GM12878 (cell line): Measurements from ENCODE around the gene MAK. TPM values are rescaled to one million over a fixed set of nuclear protein-coding genes. Genes with fewer than 3 reads are reported as not detected.
"Not testable (repeated sequence)": the region's sequence is repeated elsewhere in the genome, so short reads cannot be mapped to it uniquely, and the experiment has no call there.

Source experiments
- ATAC-seq: fragments of 200-7000 bp; cut with Tn5 transposase; 3 replicates; pipeline ENCODE4 v1.9.1; 2020; ENCODE audit warnings: mild to moderate bottlenecking, moderate library complexity
- BruUV-seq: library from RNA; stranded (reverse); fragments of 400-500 nt; replicated peaks from 2 replicates; lab custom pipeline; 2021; lab: Mats Ljungman, UMichigan
- CTCF ChIA-PET: fragments of 300-600 bp; sonication (Branson Sonifier 250); formaldehyde crosslinking; extraction: SDS; loops from one replicate; lab custom pipeline; 2021; ENCODE audit warnings: inconsistent platforms; lab: Yijun Ruan, JAX
- POLR2A ChIA-PET: fragments of 350-600 bp; formaldehyde crosslinking; extraction: SDS; loops from one replicate; lab custom pipeline; 2021; ENCODE audit warnings: inconsistent platforms; lab: Charles Lee
- RAD21 ChIA-PET: fragments of 300-600 bp; sonication (Branson Sonifier 250); formaldehyde crosslinking; loops from one replicate; lab custom pipeline; 2023; ENCODE audit warnings: antibody characterized with exemption; ENCODE audit not compliant: unreplicated experiment; lab: Charles Lee
- SMC1A ChIA-PET: fragments of 300-600 bp; sonication (Branson Sonifier 250); formaldehyde crosslinking; loops from one replicate; lab custom pipeline; 2023; ENCODE audit not compliant: unreplicated experiment, uncharacterized antibody; lab: Charles Lee
- DNase-seq: peaks from one replicate; pipeline ENCODE4 v3.0.0-alpha.2; 2011; ENCODE audit warnings: low read depth, low spot score
- FAIRE-seq: peaks from 3 replicates; lab custom pipeline; 2011; peaks lifted over from hg19 to GRCh38; lab: Jason Lieb, UNC
- H2AFZ ChIP-seq: 2 replicates; pipeline ENCODE4 v1.6.0; 2011; ENCODE audit warnings: low read depth, low read length, control low read depth; ENCODE audit not compliant: control insufficient read depth
- H3K27ac ChIP-seq: 2 replicates; pipeline ENCODE4 v1.5.1; 2011; ENCODE audit warnings: control low read depth; ENCODE audit not compliant: control insufficient read depth, insufficient read depth
- H3K27me3 ChIP-seq, 2 experiments: replicated peaks in 1 of 2; 2 replicates each; pipeline versions ENCODE4 v1.6.0 to v1.6.1; 2011; ENCODE audit warnings: low read length in 1 of 2; ENCODE audit not compliant: control insufficient read depth in 2 of 2, insufficient read depth in 2 of 2
- H3K36me3 ChIP-seq, 2 experiments: 2 replicates each; pipeline ENCODE4 v1.5.1; 2011; ENCODE audit warnings: low read length in 1 of 2; ENCODE audit not compliant: control insufficient read depth in 2 of 2, insufficient read depth in 2 of 2
- H3K4me1 ChIP-seq: 2 replicates; pipeline ENCODE4 v1.6.1; 2011; ENCODE audit warnings: mild to moderate bottlenecking, low read length, moderate library complexity, mixed read lengths; ENCODE audit not compliant: control insufficient read depth, insufficient read depth
- H3K4me2 ChIP-seq: 2 replicates; pipeline ENCODE4 v1.6.0; 2011; ENCODE audit warnings: control low read depth; ENCODE audit not compliant: control insufficient read depth, insufficient read depth
- H3K4me3 ChIP-seq: fragments of 200-600 bp; sonication (generic); 2 replicates; pipeline ENCODE4 v1.5.1; 2016
- H3K79me2 ChIP-seq: 2 replicates; pipeline ENCODE4 v1.6.0; 2011; ENCODE audit warnings: low read length; ENCODE audit not compliant: control insufficient read depth, insufficient read depth
- H3K9ac ChIP-seq: 2 replicates; pipeline ENCODE4 v1.8.0; 2011; ENCODE audit warnings: low read length, control low read depth, mixed read lengths; ENCODE audit not compliant: control insufficient read depth, insufficient read depth
- H3K9me3 ChIP-seq: replicated peaks from 3 replicates; pipeline ENCODE4 v1.5.1; 2011; ENCODE audit warnings: mild to moderate bottlenecking, low read length; ENCODE audit not compliant: control insufficient read depth, insufficient read depth
- H4K20me1 ChIP-seq: 2 replicates; pipeline ENCODE4 v1.6.0; 2011; ENCODE audit not compliant: control insufficient read depth, insufficient read depth
- ATF7 ChIP-seq: fragments of 450-650 bp; IDR thresholded peaks from 2 replicates; pipeline ENCODE4 v1.6.1; 2016; ENCODE audit warnings: low read depth, mild to moderate bottlenecking
- CREM ChIP-seq: IDR thresholded peaks from 2 replicates; pipeline ENCODE4 v1.6.1; 2014; ENCODE audit warnings: antibody characterized with exemption, low read depth
- MYB ChIP-seq: fragments of 150-350 bp; IDR thresholded peaks from 2 replicates; pipeline ENCODE4 v1.6.1; 2014; ENCODE audit warnings: mild to moderate bottlenecking, low read depth, low read length, borderline replicate concordance
- NFYA ChIP-seq: IDR thresholded peaks from 2 replicates; pipeline ENCODE4 v1.6.1; 2011; ENCODE audit warnings: low read depth, mild to moderate bottlenecking, low read length, improper control_type of control experiment, borderline replicate concordance
- NFYB ChIP-seq: IDR thresholded peaks from 2 replicates; pipeline ENCODE4 v1.6.1; 2011; ENCODE audit warnings: low read depth, mild to moderate bottlenecking, low read length, improper control_type of control experiment, moderate library complexity; ENCODE audit not compliant: insufficient read depth
- NR2F1 ChIP-seq: fragments of 450-650 bp; conservative IDR thresholded peaks from 2 replicates; pipeline ENCODE4 v1.6.1; 2017; ENCODE audit warnings: mild to moderate bottlenecking
- PAX8 ChIP-seq: fragments of 450-650 bp; IDR thresholded peaks from 2 replicates; pipeline ENCODE4 v1.6.1; 2017; ENCODE audit warnings: mild to moderate bottlenecking, moderate library complexity
- POLR2A ChIP-seq: IDR thresholded peaks from 2 replicates; pipeline ENCODE4 v1.6.1; 2011; ENCODE audit warnings: low read depth, mild to moderate bottlenecking, low read length
- SMC3 ChIP-seq: IDR thresholded peaks from 2 replicates; pipeline ENCODE4 v1.6.1; 2011; ENCODE audit warnings: low read length, improper control_type of control experiment, borderline replicate concordance
- YY1 ChIP-seq: IDR thresholded peaks from 2 replicates; pipeline ENCODE4 v1.6.1; 2011; ENCODE audit warnings: low read depth, mild to moderate bottlenecking, low read length
- WGBS: methylation state at CpG from one replicate; pipeline ENCODE4 v1.1.6; 2016; ENCODE audit warnings: low lambda C conversion rate; ENCODE audit not compliant: insufficient replicate concordance, insufficient coverage; ENCODE audit errors: missing lambda C conversion rate; 5-methylcytosine and 5-hydroxymethylcytosine counted together
- in situ Hi-C: fragments of 300-500 bp; cut with MboI; formaldehyde crosslinking; loops from 9 replicates; pipeline ENCODE4 v1.14.3; 2018; ENCODE audit warnings: mixed read lengths
- intact Hi-C: fragments of 100-400 bp; cut with micrococcal nuclease; formaldehyde crosslinking; loops from one replicate; pipeline ENCODE4 v1.14.2; 2022; ENCODE audit not compliant: unreplicated experiment
- polyA plus RNA-seq, 11 experiments: library from polyadenylated mRNA; depleted of rRNA in 4 of 11; unstranded in 6 of 11; stranded (reverse) in 5 of 11; fragments of >200 nt; fragmentation: Nextera tagmentation in 4 of 11; fragmentation: Illumina TruSeq in 1 of 11; extraction: Ambion mirVana in 4 of 11; extraction: Trizol in 1 of 11; gene quantifications; 1 replicate in 1 of 11; 2 replicates in 10 of 11; pipeline versions ENCODE4 v1.2.1 to v1.2.3, GENCODE V29; 2011 to 2016; ENCODE audit warnings: inconsistent platforms in 2 of 11, missing spikeins in 2 of 11, low read depth in 1 of 11
- total RNA-seq, 4 experiments: library from RNA; depleted of rRNA in 3 of 4; stranded (reverse); fragments of >200 nt in 3 of 4; fragmentation: Illumina TruSeq in 1 of 4; extraction: Trizol in 1 of 4; gene quantifications; 2 replicates each; pipeline versions ENCODE4 v1.2.1 to v1.2.3, GENCODE V29; 2013 to 2021
- TF ChIP-seq, protein P1 (sequence below): fragments of 450-650 bp; formaldehyde crosslinking; IDR thresholded peaks from 2 replicates; pipeline ENCODE4 v1.4.0; 2022; ENCODE audit warnings: mild to moderate bottlenecking, moderate library complexity
- TF ChIP-seq, protein P2 (sequence below): fragments of 450-650 bp; IDR thresholded peaks from 2 replicates; pipeline ENCODE4 v1.6.1; 2017; ENCODE audit warnings: antibody characterized with exemption, mild to moderate bottlenecking, moderate library complexity
- TF ChIP-seq, protein P3 (sequence below): IDR thresholded peaks from 2 replicates; pipeline ENCODE4 v1.6.1; 2011; ENCODE audit warnings: low read depth, mild to moderate bottlenecking, low read length, moderate library complexity, borderline replicate concordance; ENCODE audit errors: extremely low read depth

Gene MAK
- total and polyA plus RNA-seq, 10 of the 15 experiments (the other 5 are each of a cell fraction or from before 2014, with no cell fraction given) = 0.01 to 0.90 (median 0.13) TPM; not detected in 1

DNA sequence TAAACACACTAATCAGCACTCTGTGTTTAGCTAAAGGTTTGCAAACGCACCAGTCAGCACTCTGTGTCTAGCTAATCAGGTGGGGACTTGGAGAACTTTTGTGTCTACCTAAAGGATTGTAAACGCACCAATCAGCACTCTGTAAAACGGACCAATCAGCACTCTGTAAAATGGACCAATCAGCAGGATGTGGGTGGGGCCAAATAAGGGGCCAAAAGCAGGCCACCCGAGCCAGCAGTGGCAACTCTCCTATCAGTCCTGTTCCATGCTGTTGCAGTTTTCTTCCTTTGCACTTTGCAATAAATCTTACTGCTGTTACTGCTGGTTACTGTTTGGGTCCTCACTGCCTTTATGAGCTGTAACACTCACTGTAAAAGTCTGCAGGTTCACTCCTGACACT lies 96.7 kb downstream of the MAK start:
- 90% methylated on average over 4 of the region's 4 CpGs for WGBS
- H3K4me2 ChIP-seq, RAD21 ChIA-PET, H3K27me3 ChIP-seq, H3K79me2 ChIP-seq, in situ Hi-C loops, intact Hi-C loops, POLR2A ChIA-PET, FAIRE-seq, H3K9me3 ChIP-seq, H3K9ac ChIP-seq, H3K4me1 ChIP-seq, H3K4me3 ChIP-seq, H3K36me3 ChIP-seq, ATAC-seq, H4K20me1 ChIP-seq, H2AFZ ChIP-seq, BruUV-seq, H3K27ac ChIP-seq, DNase-seq, SMC1A ChIA-PET: not testable (repeated sequence)
- peak; percentile 82 for TF ChIP-seq NFYB
- CTCF ChIA-PET = interaction anchor here (0.7 to 1.2 kb wide), 2 partner anchors 186 to 263 kb away, joined by 3 read pairs; no protein-coding TSS in a partner anchor

DNA sequence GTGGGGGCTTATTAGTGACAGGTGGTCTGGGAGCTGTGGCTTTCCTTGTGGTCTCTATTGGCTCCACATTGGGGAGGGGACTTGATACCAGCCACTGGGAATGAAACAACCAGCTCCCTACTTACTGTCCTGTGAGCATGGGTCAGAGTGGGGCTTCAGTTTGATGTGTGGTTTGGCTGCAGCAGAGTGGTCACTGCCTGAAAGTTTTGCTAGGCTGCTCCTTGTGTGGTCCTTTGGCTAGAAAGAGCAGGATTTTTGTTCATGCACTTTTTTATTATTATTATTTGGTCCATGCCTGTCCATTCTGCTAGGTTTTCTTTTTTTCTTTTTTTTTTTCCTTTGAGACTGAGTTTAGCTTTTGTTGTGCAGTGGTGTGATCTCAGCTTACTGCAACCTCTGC lies 98.3 kb downstream of the MAK start:
- ATAC-seq (no peak), DNase-seq (no peak), FAIRE-seq (no peak)
- no peak overlapping the region for H2AFZ ChIP-seq
- in situ Hi-C loops = no loop called here
- no peaks in the 10 kb centered on the region for H4K20me1 ChIP-seq
- no peaks in the 10 kb centered on the region for H3K36me3 ChIP-seq
- H3K9me3 ChIP-seq = no peaks in the 10 kb centered on the region; the same call in 2 of the 3 replicates
- BruUV-seq = no TSS peak
- ChIA-PET RAD21 (no interaction called here), SMC1A (no interaction called here), CTCF (no interaction called here), POLR2A (interaction anchor here (0.6 kb wide), 1 partner anchor 472 kb away, joined by 3 read pairs; no protein-coding TSS in a partner anchor)
- H3K9ac ChIP-seq = no peak overlapping the region
- no peak overlapping the region for H3K27ac ChIP-seq
- H3K79me2 ChIP-seq = no peaks in the 10 kb centered on the region
- no peak overlapping the region for H3K4me2 ChIP-seq
- no peak overlapping the region for H3K4me3 ChIP-seq
- no peaks in the 10 kb centered on the region for H3K27me3 ChIP-seq
- H3K4me1 ChIP-seq = no peaks in the 10 kb centered on the region
- intact Hi-C loops = no loop called here
- TF ChIP-seq, protein P1, sequence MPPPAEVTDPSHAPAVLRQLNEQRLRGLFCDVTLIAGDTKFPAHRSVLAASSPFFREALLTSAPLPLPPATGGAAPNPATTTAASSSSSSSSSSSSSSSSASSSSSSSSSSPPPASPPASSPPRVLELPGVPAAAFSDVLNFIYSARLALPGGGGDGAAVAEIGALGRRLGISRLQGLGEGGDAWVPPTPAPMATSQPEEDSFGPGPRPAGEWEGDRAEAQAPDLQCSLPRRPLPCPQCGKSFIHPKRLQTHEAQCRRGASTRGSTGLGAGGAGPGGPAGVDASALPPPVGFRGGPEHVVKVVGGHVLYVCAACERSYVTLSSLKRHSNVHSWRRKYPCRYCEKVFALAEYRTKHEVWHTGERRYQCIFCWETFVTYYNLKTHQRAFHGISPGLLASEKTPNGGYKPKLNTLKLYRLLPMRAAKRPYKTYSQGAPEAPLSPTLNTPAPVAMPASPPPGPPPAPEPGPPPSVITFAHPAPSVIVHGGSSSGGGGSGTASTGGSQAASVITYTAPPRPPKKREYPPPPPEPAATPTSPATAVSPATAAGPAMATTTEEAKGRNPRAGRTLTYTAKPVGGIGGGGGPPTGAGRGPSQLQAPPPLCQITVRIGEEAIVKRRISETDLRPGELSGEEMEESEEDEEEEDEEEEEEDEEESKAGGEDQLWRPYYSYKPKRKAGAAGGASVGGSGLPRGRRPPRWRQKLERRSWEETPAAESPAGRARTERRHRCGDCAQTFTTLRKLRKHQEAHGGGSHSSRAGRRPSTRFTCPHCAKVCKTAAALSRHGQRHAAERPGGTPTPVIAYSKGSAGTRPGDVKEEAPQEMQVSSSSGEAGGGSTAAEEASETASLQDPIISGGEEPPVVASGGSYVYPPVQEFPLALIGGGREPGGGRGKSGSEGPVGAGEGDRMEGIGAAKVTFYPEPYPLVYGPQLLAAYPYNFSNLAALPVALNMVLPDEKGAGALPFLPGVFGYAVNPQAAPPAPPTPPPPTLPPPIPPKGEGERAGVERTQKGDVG (CRISPR knock-in tag) = no peak
- TF ChIP-seq MYB (no peak), CREM (no peak), POLR2A (no peak), YY1 (no peak), NR2F1 (no peak), NFYA (no peak), PAX8 (no peak), SMC3 (no peak), ATF7 (no peak)
- TF ChIP-seq, protein P2, sequence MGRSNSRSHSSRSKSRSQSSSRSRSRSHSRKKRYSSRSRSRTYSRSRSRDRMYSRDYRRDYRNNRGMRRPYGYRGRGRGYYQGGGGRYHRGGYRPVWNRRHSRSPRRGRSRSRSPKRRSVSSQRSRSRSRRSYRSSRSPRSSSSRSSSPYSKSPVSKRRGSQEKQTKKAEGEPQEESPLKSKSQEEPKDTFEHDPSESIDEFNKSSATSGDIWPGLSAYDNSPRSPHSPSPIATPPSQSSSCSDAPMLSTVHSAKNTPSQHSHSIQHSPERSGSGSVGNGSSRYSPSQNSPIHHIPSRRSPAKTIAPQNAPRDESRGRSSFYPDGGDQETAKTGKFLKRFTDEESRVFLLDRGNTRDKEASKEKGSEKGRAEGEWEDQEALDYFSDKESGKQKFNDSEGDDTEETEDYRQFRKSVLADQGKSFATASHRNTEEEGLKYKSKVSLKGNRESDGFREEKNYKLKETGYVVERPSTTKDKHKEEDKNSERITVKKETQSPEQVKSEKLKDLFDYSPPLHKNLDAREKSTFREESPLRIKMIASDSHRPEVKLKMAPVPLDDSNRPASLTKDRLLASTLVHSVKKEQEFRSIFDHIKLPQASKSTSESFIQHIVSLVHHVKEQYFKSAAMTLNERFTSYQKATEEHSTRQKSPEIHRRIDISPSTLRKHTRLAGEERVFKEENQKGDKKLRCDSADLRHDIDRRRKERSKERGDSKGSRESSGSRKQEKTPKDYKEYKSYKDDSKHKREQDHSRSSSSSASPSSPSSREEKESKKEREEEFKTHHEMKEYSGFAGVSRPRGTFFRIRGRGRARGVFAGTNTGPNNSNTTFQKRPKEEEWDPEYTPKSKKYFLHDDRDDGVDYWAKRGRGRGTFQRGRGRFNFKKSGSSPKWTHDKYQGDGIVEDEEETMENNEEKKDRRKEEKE = no peak
- TF ChIP-seq, protein P3, sequence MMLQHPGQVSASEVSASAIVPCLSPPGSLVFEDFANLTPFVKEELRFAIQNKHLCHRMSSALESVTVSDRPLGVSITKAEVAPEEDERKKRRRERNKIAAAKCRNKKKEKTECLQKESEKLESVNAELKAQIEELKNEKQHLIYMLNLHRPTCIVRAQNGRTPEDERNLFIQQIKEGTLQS = no peak
